MM.1S (cell line): ENCODE results near the gene RHOBTB3.

Experiments used
- DNase-seq: peaks from one replicate; pipeline ENCODE4 v3.0.0-alpha.2; 2015
- H2AFZ ChIP-seq: fragments of 300-600 bp; sonication (generic); 2 replicates; pipeline ENCODE4 v1.6.0; 2016; ENCODE audit warnings: antibody characterized with exemption, low read length
- H3F3A ChIP-seq: fragments of 300-600 bp; sonication (generic); 2 replicates; pipeline ENCODE4 v1.6.1; 2016; ENCODE audit warnings: mild to moderate bottlenecking, antibody characterized with exemption, low read length, moderate library complexity, mixed read lengths; ENCODE audit not compliant: insufficient read depth
- H3K27ac ChIP-seq: fragments of 300-600 bp; sonication (generic); 2 replicates; pipeline ENCODE4 v1.5.1; 2016; ENCODE audit warnings: mild to moderate bottlenecking, low read length
- H3K27me3 ChIP-seq: fragments of 300-600 bp; sonication (generic); replicated peaks from 2 replicates; pipeline ENCODE4 v1.6.0; 2016; ENCODE audit warnings: low read length; ENCODE audit not compliant: insufficient read depth
- H3K36me3 ChIP-seq: fragments of 300-600 bp; sonication (generic); replicated peaks from 2 replicates; pipeline ENCODE4 v1.6.1; 2016; ENCODE audit warnings: mild to moderate bottlenecking, low read length, mixed read lengths; ENCODE audit not compliant: insufficient read depth
- H3K4me1 ChIP-seq: fragments of 300-600 bp; sonication (generic); 2 replicates; pipeline ENCODE4 v1.6.1; 2016; ENCODE audit warnings: low read length, mixed read lengths
- H3K4me2 ChIP-seq: fragments of 300-600 bp; sonication (generic); 2 replicates; pipeline ENCODE4 v1.6.0; 2016; ENCODE audit warnings: low read depth, low read length
- H3K4me3 ChIP-seq: fragments of 300-600 bp; sonication (generic); 2 replicates; pipeline ENCODE4 v1.5.1; 2016; ENCODE audit warnings: low read length, mixed read lengths
- H3K79me2 ChIP-seq: fragments of 300-600 bp; sonication (generic); 2 replicates; pipeline ENCODE4 v1.6.1; 2016; ENCODE audit warnings: mixed run types, low read length, mixed read lengths
- H3K9ac ChIP-seq: fragments of 300-600 bp; sonication (generic); 2 replicates; pipeline ENCODE4 v1.6.1; 2016; ENCODE audit warnings: low read length, mixed read lengths
- H3K9me2 ChIP-seq: fragments of 300-600 bp; sonication (generic); replicated peaks from 2 replicates; pipeline ENCODE4 v1.6.1; 2016; ENCODE audit warnings: mild to moderate bottlenecking, low read length, mixed read lengths; ENCODE audit not compliant: insufficient read depth
- H3K9me3 ChIP-seq: fragments of 300-600 bp; sonication (generic); replicated peaks from 2 replicates; pipeline ENCODE4 v1.6.1; 2016; ENCODE audit warnings: mild to moderate bottlenecking, low read length, mixed read lengths; ENCODE audit not compliant: insufficient read depth
- H4K20me1 ChIP-seq: fragments of 300-600 bp; sonication (generic); 2 replicates; pipeline ENCODE4 v1.6.1; 2016; ENCODE audit warnings: mild to moderate bottlenecking, low read length, moderate library complexity, mixed read lengths; ENCODE audit not compliant: insufficient read depth
- CTCF ChIP-seq: fragments of 300-600 bp; sonication (generic); IDR thresholded peaks from 2 replicates; pipeline ENCODE4 v1.5.1; 2016; ENCODE audit warnings: antibody characterized with exemption, low read length, mixed read lengths
- EZH2 ChIP-seq: fragments of 300-600 bp; sonication (generic); optimal IDR thresholded peaks from 2 replicates; pipeline ENCODE3; 2017; ENCODE audit warnings: low read depth, mild to moderate bottlenecking, antibody characterized with exemption, low read length, mixed read lengths
- EZH2phosphoT487 ChIP-seq: fragments of 300-600 bp; sonication (generic); IDR thresholded peaks from 2 replicates; pipeline ENCODE4 v1.6.1; 2018; ENCODE audit warnings: antibody characterized with exemption, low read length

The RHOBTB3 gene

GRCh38 chr5:95838556-95838955 is 107.4 kb downstream of the RHOBTB3 start:
- no peak overlapping the region for H3K27ac ChIP-seq

GRCh38 chr5:95839658-95840057 is 108.5 kb downstream of the RHOBTB3 start:
- H3K36me3 ChIP-seq: no peaks in the 10 kb centered on the region
- H3K79me2 ChIP-seq: no peaks in the 10 kb centered on the region
- H3K9me2 ChIP-seq: no peaks in the 10 kb centered on the region
- H4K20me1 ChIP-seq: no peaks in the 10 kb centered on the region
- peaks cover 35% of the 10 kb centered on the region for H3K4me1 ChIP-seq
- TF ChIP-seq EZH2 (no peak), CTCF (no peak), EZH2phosphoT487 (no peak)
- no peak overlapping the region for H3K9ac ChIP-seq
- H3K9me3 ChIP-seq: no peaks in the 10 kb centered on the region
- no peak for DNase-seq
- H2AFZ ChIP-seq: no peak overlapping the region
- no peak overlapping the region for H3K4me2 ChIP-seq
- peaks cover 21% of the 10 kb centered on the region for H3F3A ChIP-seq
- H3K27me3 ChIP-seq: no peaks in the 10 kb centered on the region
- H3K4me3 ChIP-seq: no peak overlapping the region
- no peak overlapping the region for H3K27ac ChIP-seq

More at GRCh38 chr5:95838556-95838955, 107.4 kb downstream of the RHOBTB3 start:
- H4K20me1 ChIP-seq: no peaks in the 10 kb centered on the region
- no peaks in the 10 kb centered on the region for H3K27me3 ChIP-seq
- H3F3A ChIP-seq: peaks cover 30% of the 10 kb centered on the region
- no peaks in the 10 kb centered on the region for H3K36me3 ChIP-seq
- H3K79me2 ChIP-seq: no peaks in the 10 kb centered on the region
- H3K9me3 ChIP-seq: no peaks in the 10 kb centered on the region
- no peak overlapping the region for H2AFZ ChIP-seq
- H3K4me3 ChIP-seq: no peak overlapping the region
- H3K4me1 ChIP-seq: peaks cover 35% of the 10 kb centered on the region
- TF ChIP-seq EZH2phosphoT487 (no peak), CTCF (no peak), EZH2 (no peak)
- no peak overlapping the region for H3K4me2 ChIP-seq
- no peak for DNase-seq
- H3K9me2 ChIP-seq: no peaks in the 10 kb centered on the region
- no peak overlapping the region for H3K9ac ChIP-seq

- Histone ChIP-seq H3K79me2 (no peaks in the 10 kb centered on the region), H3K9me2 (no peaks in the 10 kb centered on the region), H3K4me2 (no peak overlapping the region), H3K36me3 (no peaks in the 10 kb centered on the region), H3K27me3 (no peaks in the 10 kb centered on the region), H3K27ac (no peak overlapping the region), H3F3A (peaks cover 7% of the 10 kb centered on the region), H2AFZ (no peak overlapping the region), H4K20me1 (no peaks in the 10 kb centered on the region), H3K9ac (no peak overlapping the region), H3K4me3 (no peak overlapping the region), H3K4me1 (peaks cover 29% of the 10 kb centered on the region), H3K9me3 (no peaks in the 10 kb centered on the region)
- TF ChIP-seq EZH2phosphoT487 (no peak), EZH2 (no peak), CTCF (no peak)
- no peak for DNase-seq
Measured at GRCh38 chr5:95840956-95841705, 110.0 kb downstream of the RHOBTB3 start.
